H9 (cell line): ENCODE measurements around the gene CCDC3. TPM values are rescaled to one million over a fixed set of nuclear protein-coding genes. Genes with fewer than 3 reads are reported as not detected.
A peak's percentile ranks its signal among the peaks of the same experiment; 100 is the strongest.

Experiments used
- DNase-seq: peaks from one replicate; pipeline ENCODE4 v3.0.0-alpha.2; 2017
- H2AFZ ChIP-seq: one replicate; pipeline ENCODE4 v1.6.1; 2013; ENCODE audit warnings: mild to moderate bottlenecking, low read length, control low read depth, moderate library complexity
- H2AK5ac ChIP-seq: 2 replicates; pipeline ENCODE4 v1.6.1; 2013; ENCODE audit warnings: low read length, control low read depth, mixed read lengths; ENCODE audit not compliant: insufficient read length
- H2BK120ac ChIP-seq: one replicate; pipeline ENCODE4 v1.6.1; 2013; ENCODE audit warnings: low read depth, mild to moderate bottlenecking, low read length, control low read depth, inconsistent platforms; ENCODE audit not compliant: poor library complexity, severe bottlenecking
- H2BK12ac ChIP-seq: 2 replicates; pipeline ENCODE4 v1.6.1; 2013; ENCODE audit warnings: low read length, control low read depth, mixed read lengths, low read depth; ENCODE audit not compliant: insufficient read length
- H2BK15ac ChIP-seq: 2 replicates; pipeline ENCODE4 v1.6.1; 2013; ENCODE audit warnings: low read depth, low read length, control low read depth
- H2BK20ac ChIP-seq: one replicate; pipeline ENCODE4 v1.6.1; 2013; ENCODE audit warnings: low read depth, mild to moderate bottlenecking, low read length, control low read depth, inconsistent platforms; ENCODE audit not compliant: poor library complexity, severe bottlenecking
- H2BK5ac ChIP-seq: 2 replicates; pipeline ENCODE4 v1.6.1; 2013; ENCODE audit warnings: low read length, control low read depth, mixed read lengths; ENCODE audit not compliant: insufficient read length
- H3K14ac ChIP-seq: 2 replicates; pipeline ENCODE4 v1.6.1; 2013; ENCODE audit warnings: low read length, control low read depth; ENCODE audit not compliant: insufficient read depth
- H3K18ac ChIP-seq: 2 replicates; pipeline ENCODE4 v1.6.1; 2013; ENCODE audit warnings: low read depth, mild to moderate bottlenecking, mixed read lengths, low read length, control low read depth; ENCODE audit not compliant: insufficient read length
- H3K23ac ChIP-seq: 2 replicates; pipeline ENCODE4 v1.6.1; 2013; ENCODE audit warnings: low read length, control low read depth, mixed read lengths, low read depth; ENCODE audit not compliant: insufficient read length
- H3K23me2 ChIP-seq: 2 replicates; pipeline ENCODE4 v1.6.1; 2013; ENCODE audit warnings: low read depth, mild to moderate bottlenecking, mixed read lengths, low read length, control low read depth; ENCODE audit not compliant: insufficient read length, poor library complexity, severe bottlenecking
- H3K27ac ChIP-seq: 2 replicates; pipeline ENCODE4 v1.5.1; 2013; ENCODE audit warnings: low read length, control low read depth, mixed read lengths, low read depth; ENCODE audit not compliant: insufficient read length
- H3K27me3 ChIP-seq: 2 replicates; pipeline ENCODE4 v1.6.1; 2013; ENCODE audit warnings: low read length, control low read depth, inconsistent platforms; ENCODE audit not compliant: insufficient read depth
- H3K4ac ChIP-seq: 2 replicates; pipeline ENCODE4 v1.6.1; 2013; ENCODE audit warnings: low read depth, mild to moderate bottlenecking, control low read depth, inconsistent platforms, low read length, moderate library complexity
- H3K4me1 ChIP-seq: 2 replicates; pipeline ENCODE4 v1.6.1; 2013; ENCODE audit warnings: low read length, control low read depth, inconsistent platforms; ENCODE audit not compliant: insufficient read depth
- H3K4me2 ChIP-seq: 2 replicates; pipeline ENCODE4 v1.6.1; 2013; ENCODE audit warnings: low read length, control low read depth, mixed read lengths; ENCODE audit not compliant: insufficient read length, insufficient read depth
- H3K56ac ChIP-seq: 2 replicates; pipeline ENCODE4 v1.6.1; 2013; ENCODE audit warnings: low read depth, mild to moderate bottlenecking, mixed read lengths, low read length, control low read depth; ENCODE audit not compliant: insufficient read length
- H3K79me1 ChIP-seq: 2 replicates; pipeline ENCODE4 v1.6.1; 2013; ENCODE audit warnings: low read depth, mild to moderate bottlenecking, moderate library complexity, low read length, control low read depth, inconsistent platforms; ENCODE audit not compliant: insufficient read depth, poor library complexity, severe bottlenecking
- H3K79me2 ChIP-seq: 2 replicates; pipeline ENCODE4 v1.6.1; 2013; ENCODE audit warnings: low read length, control low read depth, inconsistent platforms; ENCODE audit not compliant: insufficient read depth
- H3K9ac ChIP-seq: 2 replicates; pipeline ENCODE4 v1.6.1; 2013; ENCODE audit warnings: low read length, control low read depth, mixed read lengths; ENCODE audit not compliant: insufficient read length; ENCODE audit errors: extremely low read depth
- H3K9me3 ChIP-seq: one replicate; pipeline ENCODE4 v1.6.1; 2013; ENCODE audit warnings: low read depth, low read length, inconsistent platforms; ENCODE audit not compliant: control insufficient read depth
- H3T11ph ChIP-seq: one replicate; pipeline ENCODE4 v1.6.1; 2013; ENCODE audit warnings: mild to moderate bottlenecking, low read length, control low read depth, inconsistent platforms
- H4K20me1 ChIP-seq: one replicate; pipeline ENCODE4 v1.6.1; 2013; ENCODE audit not compliant: control insufficient read depth, insufficient read length, insufficient read depth
- H4K5ac ChIP-seq: 2 replicates; pipeline ENCODE4 v1.6.1; 2013; ENCODE audit warnings: low read depth, mild to moderate bottlenecking, mixed read lengths, low read length, control low read depth; ENCODE audit not compliant: insufficient read length
- H4K8ac ChIP-seq: replicated peaks from 2 replicates; pipeline ENCODE4 v1.6.1; 2013; ENCODE audit warnings: low read length, control low read depth, mixed read lengths, low read depth; ENCODE audit not compliant: insufficient read length
- H4K91ac ChIP-seq: 2 replicates; pipeline ENCODE4 v1.6.1; 2013; ENCODE audit warnings: low read depth, mild to moderate bottlenecking, moderate library complexity, mixed read lengths, low read length, control low read depth; ENCODE audit not compliant: insufficient read length
- H3K27ac Mint-ChIP-seq, 3 experiments: 2 replicates in 2 of 3; 3 replicates in 1 of 3; pipeline ENCODE4 v1.8.0; 2020 to 2021; ENCODE audit warnings: mixed read lengths in 3 of 3, mild to moderate bottlenecking in 1 of 3, moderate library complexity in 1 of 3
- H3K27me3 Mint-ChIP-seq: 2 replicates; pipeline ENCODE4 v1.8.0; 2021; ENCODE audit warnings: low read depth, mild to moderate bottlenecking, moderate library complexity, mixed read lengths
- H3K36me3 Mint-ChIP-seq, 3 experiments: 2 replicates in 2 of 3; 3 replicates in 1 of 3; pipeline ENCODE4 v1.8.0; 2020 to 2021; ENCODE audit warnings: low read depth in 3 of 3, mixed read lengths in 3 of 3; ENCODE audit not compliant: insufficient read depth in 1 of 3
- H3K4me1 Mint-ChIP-seq, 2 experiments: 2 replicates each; pipeline ENCODE4 v1.8.0; 2020; ENCODE audit warnings: mixed read lengths in 2 of 2
- H3K4me3 Mint-ChIP-seq, 2 experiments: 2 replicates in 1 of 2; 3 replicates in 1 of 2; pipeline ENCODE4 v1.8.0; 2020 to 2021; ENCODE audit warnings: mild to moderate bottlenecking in 2 of 2, mixed read lengths in 2 of 2, moderate library complexity in 1 of 2
- H3K9me3 Mint-ChIP-seq, 2 experiments: 2 replicates in 1 of 2; 3 replicates in 1 of 2; pipeline ENCODE4 v1.8.0; 2020; ENCODE audit warnings: mild to moderate bottlenecking in 2 of 2, mixed read lengths in 2 of 2, moderate library complexity in 1 of 2
- CTCF ChIP-seq: fragments of 200-600 bp; sonication (generic); conservative IDR thresholded peaks from 3 replicates; pipeline ENCODE4 v1.8.0; 2021; ENCODE audit warnings: antibody characterized with exemption, mild to moderate bottlenecking
- WGBS: extraction: QIAGEN DNeasy Blood & Tissue Kit; methylation state at CpG from one replicate; pipeline ENCODE4 v1.1.7; 2013; ENCODE audit warnings: missing lambda C conversion rate, low lambda C conversion rate, mixed read lengths; ENCODE audit not compliant: insufficient read length; ENCODE audit errors: extremely low coverage; 5-methylcytosine and 5-hydroxymethylcytosine counted together
- total RNA-seq: library from RNA; stranded (reverse); gene quantifications from 2 replicates; pipeline ENCODE4 v1.2.1, GENCODE V29; 2021

CCDC3 gene
- total RNA-seq, 1 experiment from 2014 or later: 2.3 TPM

GRCh38 chr10:12975266-12975665 lies 26.2 kb downstream of the CCDC3 start:
- no CpG with 5 or more reads among the region's 3 CpGs for WGBS
- no peaks in the 10 kb centered on the region for H3K79me2 ChIP-seq
- H3K79me1 ChIP-seq: no peaks in the 10 kb centered on the region
- H3K14ac ChIP-seq: no peak overlapping the region
- no peak overlapping the region for H2BK12ac ChIP-seq
- no peak overlapping the region for H3K27ac ChIP-seq
- no peak overlapping the region for H2BK5ac ChIP-seq
- H2BK20ac ChIP-seq: no peak overlapping the region
- H4K5ac ChIP-seq: no peak overlapping the region
- no peak overlapping the region for H4K91ac ChIP-seq
- no peak overlapping the region for H2AK5ac ChIP-seq
- H3K4me2 ChIP-seq: no peak overlapping the region
- peak overlapping the region in 1 of 3 experiments; percentile 26; a peak in 1 of 7 replicates for H3K27ac Mint-ChIP-seq
- no peak overlapping the region for H3T11ph ChIP-seq
- no peak overlapping the region for H3K4ac ChIP-seq
- no peak overlapping the region for H3K23ac ChIP-seq
- H3K4me3 Mint-ChIP-seq: no peak overlapping the region
- H3K36me3 Mint-ChIP-seq: no peaks in the 10 kb centered on the region
- TF ChIP-seq CTCF: peak; percentile 54
- DNase-seq: no peak
- no peaks in the 10 kb centered on the region for H3K27me3 ChIP-seq
- H3K9me3 ChIP-seq: no peaks in the 10 kb centered on the region
- H4K8ac ChIP-seq: no peak overlapping the region
- no peak overlapping the region for H2BK15ac ChIP-seq
- no peak overlapping the region for H2BK120ac ChIP-seq
- H3K9me3 Mint-ChIP-seq: no peaks in the 10 kb centered on the region
- H4K20me1 ChIP-seq: no peaks in the 10 kb centered on the region
- H3K56ac ChIP-seq: no peak overlapping the region
- H3K27me3 Mint-ChIP-seq: no peaks in the 10 kb centered on the region; the same call in 1 of the 2 replicates
- H3K4me1 Mint-ChIP-seq: peaks cover 5 to 15% of the 10 kb centered on the region in 2 experiments
- no peaks in the 10 kb centered on the region; the same call in 1 of the 2 replicates for H3K4me1 ChIP-seq
- H3K18ac ChIP-seq: no peak overlapping the region
- no peaks in the 10 kb centered on the region for H3K23me2 ChIP-seq
- no peak overlapping the region for H2AFZ ChIP-seq
- no peak overlapping the region for H3K9ac ChIP-seq
